SK-N-MC (cell line): ENCODE data around the gene HDAC3.

Experiments used
- DNase-seq: peaks from one replicate; pipeline ENCODE4 v3.0.0-alpha.2; 2011; ENCODE audit warnings: low read depth, low spot score
- H3K27ac ChIP-seq: fragments of 200-600 bp; sonication (generic); 2 replicates; pipeline ENCODE4 v1.5.1; 2016; ENCODE audit warnings: mixed run types
- H3K36me3 ChIP-seq: fragments of 200-600 bp; sonication (generic); 2 replicates; pipeline ENCODE4 v1.6.1; 2017; ENCODE audit warnings: antibody characterized with exemption, low read length, mixed read lengths; ENCODE audit not compliant: insufficient read depth
- H3K4me3 ChIP-seq: fragments of 200-600 bp; sonication (generic); 2 replicates; pipeline ENCODE4 v1.5.1; 2016
- H3K9ac ChIP-seq: fragments of 200-600 bp; sonication (generic); 2 replicates; pipeline ENCODE4 v1.8.0; 2017; ENCODE audit warnings: mixed run types, mixed read lengths; ENCODE audit not compliant: insufficient read length
- H3K9me3 ChIP-seq: fragments of 200-600 bp; sonication (generic); 2 replicates; pipeline ENCODE4 v1.6.1; 2017; ENCODE audit warnings: low read depth, mild to moderate bottlenecking, antibody characterized with exemption, low read length, moderate library complexity, mixed read lengths
- EZH2 ChIP-seq: fragments of 200-600 bp; sonication (generic); IDR thresholded peaks from one replicate; pipeline ENCODE4 v1.6.1; 2017; ENCODE audit warnings: antibody characterized with exemption
- FOXP2 ChIP-seq: optimal IDR thresholded peaks from 2 replicates; pipeline ENCODE3; 2011; ENCODE audit warnings: mild to moderate bottlenecking, moderate library complexity; ENCODE audit not compliant: insufficient read depth; ENCODE audit errors: extremely low read length, control extremely low read depth
- POLR2AphosphoS5 ChIP-seq: IDR thresholded peaks from 2 replicates; pipeline ENCODE4 v1.6.1; 2012; ENCODE audit warnings: mild to moderate bottlenecking, low read depth, low read length, borderline replicate concordance

HDAC3 gene

DNA sequence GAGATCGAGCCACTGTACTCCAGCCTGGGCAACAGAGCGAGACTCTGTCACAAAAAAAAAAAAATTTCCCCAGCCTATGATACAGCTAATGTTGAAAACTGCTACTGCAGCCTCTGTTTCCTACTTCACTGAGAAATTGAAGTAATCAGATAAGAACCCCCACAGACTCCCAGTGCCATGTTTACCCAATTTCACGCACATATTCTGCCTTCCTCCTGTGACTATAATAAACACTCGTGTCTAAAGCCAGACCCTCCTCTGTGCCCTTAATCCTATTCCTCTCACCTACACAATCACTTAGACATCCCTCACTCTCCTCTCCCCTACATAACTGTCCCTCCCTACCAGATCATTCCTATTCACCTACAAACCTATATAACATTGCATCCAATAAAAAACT is 39.0 kb upstream of the HDAC3 start:
- Histone ChIP-seq H3K9ac (no peak overlapping the region), H3K9me3 (no peaks in the 10 kb centered on the region)

GRCh38 chr5:141674747-141675146 is 38.1 kb upstream of the HDAC3 start:
- H3K9ac ChIP-seq: no peak overlapping the region
- H3K27ac ChIP-seq: no peak overlapping the region
- no peak overlapping the region for H3K4me3 ChIP-seq
- TF ChIP-seq POLR2AphosphoS5: no peak
- no peak for TF ChIP-seq FOXP2
- TF ChIP-seq EZH2: no peak
- H3K9me3 ChIP-seq: no peaks in the 10 kb centered on the region
- no peak for DNase-seq
- H3K36me3 ChIP-seq: no peaks in the 10 kb centered on the region

More for the DNA sequence above, 39.0 kb upstream of the HDAC3 start:
- Histone ChIP-seq H3K4me3 (no peak overlapping the region), H3K36me3 (no peaks in the 10 kb centered on the region), H3K27ac (no peak overlapping the region)
- TF ChIP-seq POLR2AphosphoS5 (no peak), EZH2 (no peak), FOXP2 (no peak)
- DNase-seq: no peak

DNA sequence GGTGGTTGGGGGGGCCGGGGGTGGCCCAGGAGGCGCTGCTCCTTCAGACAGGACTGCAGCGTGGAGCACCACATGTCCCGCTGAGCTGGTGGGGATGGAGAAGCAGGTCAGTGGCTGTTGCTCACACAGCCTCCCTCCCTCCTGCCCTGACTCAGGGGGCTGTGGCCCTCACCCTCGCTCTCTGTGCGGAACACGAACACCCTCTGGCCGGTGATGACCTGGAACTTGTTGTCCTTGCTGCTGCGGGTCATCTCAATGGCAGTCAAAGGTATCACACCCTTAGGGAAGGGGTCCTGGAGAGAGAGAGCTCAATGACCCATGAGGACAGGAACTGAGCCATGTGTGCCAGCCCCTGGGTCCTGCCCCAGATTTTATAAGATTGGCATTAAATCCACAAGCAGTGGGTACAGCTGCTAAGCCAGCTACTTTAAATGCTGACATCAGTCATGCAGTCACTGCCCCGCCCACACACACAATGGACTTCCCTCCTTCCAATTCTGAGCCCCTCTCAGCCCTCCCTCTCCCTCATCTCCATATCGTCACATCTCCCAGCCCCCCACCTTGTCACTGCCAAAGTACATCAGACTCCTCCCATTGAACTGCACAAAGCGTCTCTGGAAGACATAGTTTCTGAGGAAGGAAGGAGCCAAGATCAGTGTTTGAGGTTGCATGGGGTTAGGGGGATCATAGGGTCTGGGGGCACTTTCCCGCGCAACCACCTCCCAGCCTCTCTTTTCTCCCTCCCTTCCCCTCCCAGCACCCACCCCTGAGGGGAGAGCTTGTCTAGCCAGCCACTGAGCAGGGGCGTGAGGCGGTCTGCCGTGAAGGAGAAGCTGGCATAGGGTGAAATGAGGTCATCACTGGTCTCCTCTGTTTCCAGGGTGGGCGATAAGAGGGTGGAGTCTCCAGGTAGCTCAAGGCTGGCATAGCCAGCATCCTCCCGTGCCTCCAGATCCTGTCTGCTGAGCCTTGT is 36.5 kb upstream of the HDAC3 start:
- H3K27ac ChIP-seq: no peak overlapping the region
- no peaks in the 10 kb centered on the region for H3K9me3 ChIP-seq
- H3K4me3 ChIP-seq: no peak overlapping the region
- TF ChIP-seq FOXP2 (no peak), POLR2AphosphoS5 (no peak), EZH2 (no peak)
- no peak for DNase-seq
- H3K9ac ChIP-seq: no peak overlapping the region
- no peaks in the 10 kb centered on the region for H3K36me3 ChIP-seq

DNA sequence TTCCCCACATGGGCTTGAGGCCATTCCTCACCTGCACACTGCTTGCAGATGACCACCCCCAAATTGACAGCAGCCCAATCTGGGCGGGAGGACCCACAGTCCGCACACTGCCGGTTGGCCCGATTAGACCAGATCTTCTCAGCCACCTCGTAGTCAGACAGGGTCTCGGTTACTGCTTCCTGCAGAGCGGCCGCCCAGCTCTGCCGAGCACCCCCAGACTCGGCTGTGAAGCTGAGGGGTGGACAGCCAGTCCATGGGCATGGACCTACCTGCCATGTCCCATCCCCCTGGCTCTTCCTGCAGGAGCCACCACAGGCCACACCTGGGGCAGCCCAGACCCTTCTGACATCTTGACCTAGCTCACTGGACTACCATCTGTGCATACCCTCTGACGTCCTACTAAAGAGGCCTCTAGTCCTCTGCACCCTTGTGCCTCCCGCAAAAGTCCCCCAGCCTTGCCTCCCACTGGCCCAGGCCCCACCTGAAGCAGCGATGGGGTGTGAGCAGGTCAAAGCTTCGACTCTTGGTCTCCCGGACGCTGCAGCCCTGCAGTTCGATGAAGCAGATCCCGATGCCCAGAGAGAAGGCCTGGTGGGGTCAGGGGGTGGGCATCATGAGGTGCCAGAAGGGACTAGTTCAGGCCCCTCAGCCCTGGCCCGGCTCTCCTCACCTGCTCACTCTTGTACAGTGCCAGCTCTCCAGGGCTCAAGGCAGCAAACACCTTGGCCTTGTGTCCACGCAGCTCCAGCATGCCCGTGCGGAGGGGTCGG is 35.6 kb upstream of the HDAC3 start:
- H3K9ac ChIP-seq: no peak overlapping the region
- no peak overlapping the region for H3K27ac ChIP-seq

DNA sequence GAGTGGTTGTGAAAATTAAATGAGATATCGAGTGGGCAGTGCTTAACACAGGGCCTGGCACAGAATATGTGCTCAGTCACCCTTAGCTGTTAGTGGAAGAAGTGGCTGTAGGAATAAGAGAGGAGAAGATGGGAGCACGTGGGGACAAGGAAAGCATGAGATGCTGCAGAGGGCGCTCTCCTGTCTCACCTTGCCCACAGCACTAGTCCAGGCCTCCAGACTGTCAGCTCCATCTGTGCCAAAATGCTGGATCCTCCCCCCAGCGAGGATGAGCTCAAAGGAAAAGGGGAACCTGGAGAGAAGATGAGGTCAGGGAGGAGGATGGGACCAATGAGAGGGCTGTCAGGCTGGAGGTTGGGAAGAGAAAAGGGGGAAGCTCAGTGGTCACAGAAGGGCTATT is 32.9 kb upstream of the HDAC3 start:
- Histone ChIP-seq H3K36me3 (no peaks in the 10 kb centered on the region), H3K4me3 (no peak overlapping the region), H3K9ac (no peak overlapping the region), H3K9me3 (no peaks in the 10 kb centered on the region), H3K27ac (no peak overlapping the region)
- TF ChIP-seq FOXP2 (no peak), POLR2AphosphoS5 (no peak), EZH2 (no peak)
- no peak for DNase-seq

More for the DNA sequence above, 35.6 kb upstream of the HDAC3 start:
- Histone ChIP-seq H3K4me3 (no peak overlapping the region), H3K9me3 (no peaks in the 10 kb centered on the region), H3K36me3 (no peaks in the 10 kb centered on the region)
- DNase-seq: no peak
- TF ChIP-seq FOXP2 (no peak), POLR2AphosphoS5 (no peak), EZH2 (no peak)

GRCh38 chr5:141668601-141669265 is 32.1 kb upstream of the HDAC3 start:
- no peak overlapping the region for H3K9ac ChIP-seq
- no peaks in the 10 kb centered on the region for H3K9me3 ChIP-seq
- H3K36me3 ChIP-seq: no peaks in the 10 kb centered on the region
- no peak overlapping the region for H3K27ac ChIP-seq
- TF ChIP-seq FOXP2 (no peak), POLR2AphosphoS5 (no peak), EZH2 (no peak)
- no peak overlapping the region for H3K4me3 ChIP-seq
- DNase-seq: no peak

GRCh38 chr5:141665995-141666940 is 29.6 kb upstream of the HDAC3 start:
- TF ChIP-seq FOXP2: no peak
- TF ChIP-seq EZH2: no peak
- no peak for TF ChIP-seq POLR2AphosphoS5
- H3K9me3 ChIP-seq: no peaks in the 10 kb centered on the region
- H3K27ac ChIP-seq: no peak overlapping the region
- no peak for DNase-seq
- no peak overlapping the region for H3K4me3 ChIP-seq
- no peak overlapping the region for H3K9ac ChIP-seq
- no peaks in the 10 kb centered on the region for H3K36me3 ChIP-seq
